DND-41 (cell line): ENCODE data around the gene TRAF1.

Experiments
- EZH2 ChIP-seq: IDR thresholded peaks from 3 replicates; pipeline ENCODE4 v1.6.1; 2012; ENCODE audit warnings: borderline replicate concordance, low read depth, mild to moderate bottlenecking, moderate library complexity, low read length, inconsistent platforms; ENCODE audit not compliant: severe bottlenecking
- TF ChIP-seq, protein P1 (sequence below): IDR thresholded peaks from 2 replicates; pipeline ENCODE4 v1.5.1; 2012; ENCODE audit warnings: borderline replicate concordance, low read length, moderate library complexity, mild to moderate bottlenecking; ENCODE audit not compliant: poor library complexity, severe bottlenecking; ENCODE audit errors: extremely low read depth

DNA sequence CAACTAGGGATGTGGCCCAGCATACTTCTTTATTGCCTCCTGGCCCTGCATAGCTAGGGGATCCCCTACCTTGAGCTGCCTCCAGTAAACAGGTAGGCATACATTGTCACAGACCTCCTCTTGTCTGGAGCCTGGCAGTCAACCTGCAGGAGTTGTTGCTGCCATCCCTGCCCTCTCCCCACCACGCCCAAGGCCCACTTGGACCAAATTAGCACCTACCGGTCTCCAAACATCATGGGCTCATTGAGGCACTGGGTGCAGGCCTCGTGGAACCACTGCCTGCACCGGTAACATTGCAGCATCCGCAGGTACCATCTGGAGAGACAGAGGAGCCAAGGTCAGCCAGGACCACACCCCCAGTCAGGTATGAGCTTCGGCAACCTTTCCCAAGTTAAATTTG is 59.9 kb downstream of the TRAF1 start:
- TF ChIP-seq, protein P1, sequence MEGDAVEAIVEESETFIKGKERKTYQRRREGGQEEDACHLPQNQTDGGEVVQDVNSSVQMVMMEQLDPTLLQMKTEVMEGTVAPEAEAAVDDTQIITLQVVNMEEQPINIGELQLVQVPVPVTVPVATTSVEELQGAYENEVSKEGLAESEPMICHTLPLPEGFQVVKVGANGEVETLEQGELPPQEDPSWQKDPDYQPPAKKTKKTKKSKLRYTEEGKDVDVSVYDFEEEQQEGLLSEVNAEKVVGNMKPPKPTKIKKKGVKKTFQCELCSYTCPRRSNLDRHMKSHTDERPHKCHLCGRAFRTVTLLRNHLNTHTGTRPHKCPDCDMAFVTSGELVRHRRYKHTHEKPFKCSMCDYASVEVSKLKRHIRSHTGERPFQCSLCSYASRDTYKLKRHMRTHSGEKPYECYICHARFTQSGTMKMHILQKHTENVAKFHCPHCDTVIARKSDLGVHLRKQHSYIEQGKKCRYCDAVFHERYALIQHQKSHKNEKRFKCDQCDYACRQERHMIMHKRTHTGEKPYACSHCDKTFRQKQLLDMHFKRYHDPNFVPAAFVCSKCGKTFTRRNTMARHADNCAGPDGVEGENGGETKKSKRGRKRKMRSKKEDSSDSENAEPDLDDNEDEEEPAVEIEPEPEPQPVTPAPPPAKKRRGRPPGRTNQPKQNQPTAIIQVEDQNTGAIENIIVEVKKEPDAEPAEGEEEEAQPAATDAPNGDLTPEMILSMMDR: no peak
- TF ChIP-seq EZH2: no peak
